Hepatocyte (in vitro differentiated cells): ENCODE results near the gene MRTFA. TPM values are rescaled to one million over a fixed set of nuclear protein-coding genes. Genes with fewer than 3 reads are reported as not detected.

ENCODE experiments used
- DNase-seq: peaks from one replicate; pipeline ENCODE4 v3.0.0-alpha.2; 2016; ENCODE audit warnings: low spot score
- H2AFZ ChIP-seq: fragments of 200-600 bp; sonication (generic); 2 replicates; pipeline ENCODE4 v1.6.0; 2016; ENCODE audit warnings: antibody characterized with exemption, mild to moderate bottlenecking
- H3K27ac ChIP-seq: fragments of 200-600 bp; sonication (generic); 2 replicates; pipeline ENCODE4 v1.5.1; 2016; ENCODE audit warnings: mild to moderate bottlenecking
- H3K27me3 ChIP-seq: fragments of 200-600 bp; sonication (generic); 2 replicates; pipeline ENCODE4 v1.6.1; 2016
- H3K36me3 ChIP-seq: fragments of 200-600 bp; sonication (generic); replicated peaks from 2 replicates; pipeline ENCODE4 v1.5.1; 2016; ENCODE audit warnings: low read depth; ENCODE audit not compliant: insufficient read depth
- H3K4me1 ChIP-seq: fragments of 200-600 bp; sonication (generic); 2 replicates; pipeline ENCODE4 v1.5.1; 2016; ENCODE audit warnings: mild to moderate bottlenecking, moderate library complexity; ENCODE audit not compliant: insufficient read depth
- H3K4me2 ChIP-seq: fragments of 200-600 bp; sonication (generic); 2 replicates; pipeline ENCODE4 v1.6.0; 2016
- H3K4me3 ChIP-seq: fragments of 200-600 bp; sonication (generic); 2 replicates; pipeline ENCODE4 v1.5.1; 2016; ENCODE audit warnings: mild to moderate bottlenecking
- H3K79me2 ChIP-seq: fragments of 200-600 bp; sonication (generic); 2 replicates; pipeline ENCODE4 v1.6.0; 2017; ENCODE audit warnings: mild to moderate bottlenecking
- H3K9me2 ChIP-seq: fragments of 200-600 bp; sonication (generic); replicated peaks from 2 replicates; pipeline ENCODE4 v1.6.0; 2017; ENCODE audit warnings: mild to moderate bottlenecking; ENCODE audit not compliant: insufficient read depth
- H3K9me3 ChIP-seq: fragments of 200-600 bp; sonication (generic); 2 replicates; pipeline ENCODE4 v1.5.1; 2016; ENCODE audit warnings: low read depth, mild to moderate bottlenecking
- H4K20me1 ChIP-seq: fragments of 200-600 bp; sonication (generic); 2 replicates; pipeline ENCODE4 v1.6.0; 2016; ENCODE audit warnings: mild to moderate bottlenecking; ENCODE audit not compliant: insufficient read depth, poor library complexity, severe bottlenecking
- EZH2 ChIP-seq: fragments of 200-600 bp; sonication (generic); IDR thresholded peaks from 2 replicates; pipeline ENCODE4 v1.6.1; 2016; ENCODE audit warnings: antibody characterized with exemption, mild to moderate bottlenecking, borderline replicate concordance
- EZH2phosphoT487 ChIP-seq: fragments of 200-600 bp; sonication (generic); IDR thresholded peaks from one replicate; pipeline ENCODE4 v1.6.1; 2018; ENCODE audit warnings: antibody characterized with exemption, mild to moderate bottlenecking, low read depth, moderate library complexity; ENCODE audit not compliant: unreplicated experiment, severe bottlenecking
- WGBS: methylation state at CpG from one replicate; pipeline ENCODE4 v1.1.6; 2016; ENCODE audit warnings: low lambda C conversion rate; ENCODE audit errors: missing lambda C conversion rate; 5-methylcytosine and 5-hydroxymethylcytosine counted together
- polyA plus RNA-seq: library from polyadenylated mRNA; unstranded; fragments of >200 nt; fragmentation: Nextera tagmentation; extraction: Ambion mirVana; gene quantifications from 2 replicates; pipeline ENCODE4 v1.2.1, GENCODE V29; 2016
- total RNA-seq: library from RNA; depleted of rRNA; stranded (reverse); fragments of >200 nt; gene quantifications from 2 replicates; pipeline ENCODE4 v1.2.3, GENCODE V29; 2014
- TF ChIP-seq, protein P1 (sequence below): fragments of 200-600 bp; sonication (generic); IDR thresholded peaks from 2 replicates; pipeline ENCODE4 v1.5.1; 2016; ENCODE audit warnings: antibody characterized with exemption, mild to moderate bottlenecking; ENCODE audit not compliant: poor library complexity

MRTFA gene
- total and polyA plus RNA-seq, 2 experiments from 2014 or later, result 19.0 to 29.7 TPM

GRCh38 chr22:40567626-40568328 lies 68.7 kb downstream of the MRTFA start:
- no peak overlapping the region for H3K27ac ChIP-seq
- H3K79me2 ChIP-seq, result peaks cover 60% of the 10 kb centered on the region
- H4K20me1 ChIP-seq, result peaks cover 3% of the 10 kb centered on the region
- H3K27me3 ChIP-seq, result no peaks in the 10 kb centered on the region
- no peaks in the 10 kb centered on the region for H3K9me3 ChIP-seq
- H3K36me3 ChIP-seq, result no peaks in the 10 kb centered on the region
- no peak for DNase-seq
- no peak overlapping the region for H3K4me2 ChIP-seq
- TF ChIP-seq, protein P1, sequence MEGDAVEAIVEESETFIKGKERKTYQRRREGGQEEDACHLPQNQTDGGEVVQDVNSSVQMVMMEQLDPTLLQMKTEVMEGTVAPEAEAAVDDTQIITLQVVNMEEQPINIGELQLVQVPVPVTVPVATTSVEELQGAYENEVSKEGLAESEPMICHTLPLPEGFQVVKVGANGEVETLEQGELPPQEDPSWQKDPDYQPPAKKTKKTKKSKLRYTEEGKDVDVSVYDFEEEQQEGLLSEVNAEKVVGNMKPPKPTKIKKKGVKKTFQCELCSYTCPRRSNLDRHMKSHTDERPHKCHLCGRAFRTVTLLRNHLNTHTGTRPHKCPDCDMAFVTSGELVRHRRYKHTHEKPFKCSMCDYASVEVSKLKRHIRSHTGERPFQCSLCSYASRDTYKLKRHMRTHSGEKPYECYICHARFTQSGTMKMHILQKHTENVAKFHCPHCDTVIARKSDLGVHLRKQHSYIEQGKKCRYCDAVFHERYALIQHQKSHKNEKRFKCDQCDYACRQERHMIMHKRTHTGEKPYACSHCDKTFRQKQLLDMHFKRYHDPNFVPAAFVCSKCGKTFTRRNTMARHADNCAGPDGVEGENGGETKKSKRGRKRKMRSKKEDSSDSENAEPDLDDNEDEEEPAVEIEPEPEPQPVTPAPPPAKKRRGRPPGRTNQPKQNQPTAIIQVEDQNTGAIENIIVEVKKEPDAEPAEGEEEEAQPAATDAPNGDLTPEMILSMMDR, result no peak
- TF ChIP-seq EZH2phosphoT487, result no peak
- TF ChIP-seq EZH2, result no peak
- H3K4me3 ChIP-seq, result no peak overlapping the region
- WGBS, result 82% methylated on average over 1 of the region's 1 CpG
- H2AFZ ChIP-seq, result no peak overlapping the region
- H3K9me2 ChIP-seq, result no peaks in the 10 kb centered on the region
- no peaks in the 10 kb centered on the region for H3K4me1 ChIP-seq

GRCh38 chr22:40567106-40567505 lies 69.4 kb downstream of the MRTFA start:
- Histone ChIP-seq H3K36me3 (no peaks in the 10 kb centered on the region), H3K27me3 (no peaks in the 10 kb centered on the region), H4K20me1 (peaks cover 3% of the 10 kb centered on the region), H3K9me3 (no peaks in the 10 kb centered on the region), H3K79me2 (peaks cover 55% of the 10 kb centered on the region), H3K4me1 (no peaks in the 10 kb centered on the region), H3K4me3 (no peak overlapping the region), H3K9me2 (no peaks in the 10 kb centered on the region), H2AFZ (no peak overlapping the region), H3K27ac (no peak overlapping the region), H3K4me2 (no peak overlapping the region)
- WGBS, result 99% methylated on average over 3 of the region's 3 CpGs
- no peak for DNase-seq
- TF ChIP-seq EZH2phosphoT487 (no peak), EZH2 (no peak)
- TF ChIP-seq, protein P1, result no peak

DNA sequence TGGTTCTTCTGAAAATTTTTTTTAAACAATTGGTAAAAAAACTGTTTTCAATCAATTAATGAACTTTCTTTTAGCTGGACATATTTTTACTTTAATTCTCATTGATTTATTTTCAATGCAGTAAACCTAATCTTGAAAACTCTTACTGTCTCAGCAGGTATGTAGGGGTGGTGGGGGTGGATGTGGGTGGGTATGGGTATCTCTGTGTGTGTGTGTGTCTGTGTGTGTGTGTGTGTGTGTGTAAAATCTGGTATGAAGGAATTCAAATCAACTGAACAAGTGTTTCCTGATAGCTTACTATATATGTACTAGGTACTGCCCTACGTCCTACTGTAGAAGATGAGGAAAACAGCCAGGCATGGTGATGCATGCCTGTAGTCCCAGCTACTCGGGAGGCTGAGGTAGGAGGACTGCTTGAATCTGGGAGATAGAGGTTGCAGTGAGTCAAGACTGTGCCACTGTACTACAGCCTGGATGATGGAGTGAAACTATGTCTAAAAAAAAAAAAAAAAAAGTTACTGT lies 75.5 kb downstream of the MRTFA start:
- H3K27me3 ChIP-seq, result no peaks in the 10 kb centered on the region
- peaks cover 54% of the 10 kb centered on the region for H3K79me2 ChIP-seq
- H3K9me3 ChIP-seq, result no peaks in the 10 kb centered on the region
- TF ChIP-seq EZH2phosphoT487, result no peak
- TF ChIP-seq EZH2, result no peak
- TF ChIP-seq, protein P1, result no peak
- H3K27ac ChIP-seq, result no peak overlapping the region
- H3K9me2 ChIP-seq, result no peaks in the 10 kb centered on the region
- H3K4me1 ChIP-seq, result no peaks in the 10 kb centered on the region
- H3K36me3 ChIP-seq, result no peaks in the 10 kb centered on the region
- H2AFZ ChIP-seq, result no peak overlapping the region
- no peak for DNase-seq
- H3K4me3 ChIP-seq, result no peak overlapping the region
- WGBS, result 89% methylated on average over 2 of the region's 2 CpGs
- H3K4me2 ChIP-seq, result no peak overlapping the region
- peaks cover 7% of the 10 kb centered on the region for H4K20me1 ChIP-seq
